Measurements from ENCODE around the gene ARFGAP3. TPM values are rescaled to one million over a fixed set of nuclear protein-coding genes. Genes with fewer than 3 reads are reported as not detected.

ARFGAP3 gene
- total RNA-seq, 2 experiments from 2014 or later = 22.5 to 23.0 TPM

DNA sequence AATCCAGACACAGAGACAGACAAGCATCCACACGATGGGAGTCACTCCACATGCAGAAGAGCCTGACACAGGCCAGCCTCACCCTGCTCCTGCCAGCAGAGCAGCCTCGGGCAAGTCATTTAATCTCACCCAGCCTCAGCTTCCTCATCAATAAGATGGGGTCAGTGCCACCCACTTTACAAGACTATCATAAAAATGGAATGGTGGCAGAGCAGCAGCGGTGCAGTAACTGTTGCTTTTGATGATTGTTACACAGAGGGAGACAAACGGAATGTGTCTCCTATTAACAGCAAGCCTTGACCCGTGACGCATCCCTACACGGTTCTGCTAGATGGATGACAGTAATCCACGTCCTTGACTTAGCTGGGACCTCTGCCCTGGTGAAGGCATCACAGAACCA lies 26.0 kb upstream of the ARFGAP3 start:
- Mint-ChIP-seq H3K4me1 (no peaks in the 10 kb centered on the region), H3K9me3 (ENCODE audit: low read depth) (no peaks in the 10 kb centered on the region), H3K27me3 (no peaks in the 10 kb centered on the region), H3K27ac (no peak overlapping the region), H3K4me3 (no peak overlapping the region), H3K36me3 (ENCODE audit: low read depth) (peaks cover 13% of the 10 kb centered on the region)
- intact Hi-C loops (cut with DNase I, micrococcal nuclease) = no loop called here
- POLR2A ChIA-PET = no interaction called here
- CTCF ChIA-PET = no interaction called here
- no peak for ATAC-seq
- no peak for DNase-seq

GRCh38 chr22:42881982-42882656 lies 25.0 kb upstream of the ARFGAP3 start:
- ATAC-seq = no peak
- Mint-ChIP-seq H3K4me1 (no peaks in the 10 kb centered on the region), H3K4me3 (no peak overlapping the region), H3K36me3 (ENCODE audit: low read depth) (peaks cover 13% of the 10 kb centered on the region), H3K9me3 (ENCODE audit: low read depth) (no peaks in the 10 kb centered on the region), H3K27me3 (no peaks in the 10 kb centered on the region), H3K27ac (no peak overlapping the region)
- intact Hi-C loops (cut with DNase I, micrococcal nuclease) = no loop called here
- no peak for DNase-seq
- CTCF ChIA-PET = interaction anchor here (0.6 kb wide), 1 partner anchor 11 kb away, joined by 3 read pairs; no protein-coding TSS in a partner anchor
- POLR2A ChIA-PET = no interaction called here

DNA sequence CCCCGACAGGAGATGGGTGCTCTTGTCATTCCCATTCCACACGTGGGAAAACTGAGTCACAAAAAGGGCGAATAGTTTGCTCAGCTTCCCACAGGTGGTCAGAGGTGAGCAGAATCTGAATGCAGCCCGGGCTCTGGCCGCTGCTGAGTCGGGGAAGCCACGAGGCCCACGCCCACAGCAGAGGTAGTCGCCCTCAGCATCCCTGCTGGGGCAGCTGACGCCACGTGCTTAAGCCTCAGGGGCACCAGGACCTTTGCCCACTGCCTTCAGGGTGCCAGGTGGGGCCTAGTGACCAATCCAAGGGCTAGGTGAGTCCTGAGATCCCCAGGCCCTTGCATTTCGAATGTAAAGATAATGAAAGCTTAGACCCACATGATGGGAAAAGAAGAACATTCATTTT lies 24.2 kb upstream of the ARFGAP3 start:
- DNase-seq (no peak), ATAC-seq (no peak)
- Mint-ChIP-seq H3K36me3 (ENCODE audit: low read depth) (peaks cover 13% of the 10 kb centered on the region), H3K9me3 (ENCODE audit: low read depth) (no peaks in the 10 kb centered on the region), H3K27ac (no peak overlapping the region), H3K4me1 (no peaks in the 10 kb centered on the region), H3K4me3 (no peak overlapping the region), H3K27me3 (no peaks in the 10 kb centered on the region)
- POLR2A ChIA-PET = no interaction called here
- intact Hi-C loops (cut with DNase I, micrococcal nuclease) = no loop called here
- CTCF ChIA-PET = interaction anchor here (0.6 kb wide), 1 partner anchor 10 kb away, joined by 3 read pairs; no protein-coding TSS in a partner anchor

GRCh38 chr22:42880815-42881214 lies 23.7 kb upstream of the ARFGAP3 start:
- ChIA-PET POLR2A (no interaction called here), CTCF (no interaction called here)
- Mint-ChIP-seq H3K4me1 (no peaks in the 10 kb centered on the region), H3K36me3 (ENCODE audit: low read depth) (peaks cover 13% of the 10 kb centered on the region), H3K27me3 (no peaks in the 10 kb centered on the region), H3K27ac (no peak overlapping the region), H3K9me3 (ENCODE audit: low read depth) (no peaks in the 10 kb centered on the region), H3K4me3 (no peak overlapping the region)
- no peak for DNase-seq
- ATAC-seq = no peak
- intact Hi-C loops (cut with DNase I, micrococcal nuclease) = no loop called here

- intact Hi-C loops (cut with DNase I, micrococcal nuclease) = no loop called here
- POLR2A ChIA-PET = no interaction called here
- Mint-ChIP-seq H3K4me3 (no peak overlapping the region), H3K36me3 (ENCODE audit: low read depth) (peaks cover 12% of the 10 kb centered on the region), H3K27me3 (no peaks in the 10 kb centered on the region), H3K27ac (no peak overlapping the region), H3K4me1 (no peaks in the 10 kb centered on the region), H3K9me3 (ENCODE audit: low read depth) (no peaks in the 10 kb centered on the region)
- CTCF ChIA-PET = interaction anchor here (0.6 kb wide), 1 partner anchor 192 kb away, joined by 6 read pairs; no protein-coding TSS in a partner anchor
- ATAC-seq (no peak), DNase-seq (no peak)
Measured at GRCh38 chr22:42879371-42880021, 22.4 kb upstream of the ARFGAP3 start.

DNA sequence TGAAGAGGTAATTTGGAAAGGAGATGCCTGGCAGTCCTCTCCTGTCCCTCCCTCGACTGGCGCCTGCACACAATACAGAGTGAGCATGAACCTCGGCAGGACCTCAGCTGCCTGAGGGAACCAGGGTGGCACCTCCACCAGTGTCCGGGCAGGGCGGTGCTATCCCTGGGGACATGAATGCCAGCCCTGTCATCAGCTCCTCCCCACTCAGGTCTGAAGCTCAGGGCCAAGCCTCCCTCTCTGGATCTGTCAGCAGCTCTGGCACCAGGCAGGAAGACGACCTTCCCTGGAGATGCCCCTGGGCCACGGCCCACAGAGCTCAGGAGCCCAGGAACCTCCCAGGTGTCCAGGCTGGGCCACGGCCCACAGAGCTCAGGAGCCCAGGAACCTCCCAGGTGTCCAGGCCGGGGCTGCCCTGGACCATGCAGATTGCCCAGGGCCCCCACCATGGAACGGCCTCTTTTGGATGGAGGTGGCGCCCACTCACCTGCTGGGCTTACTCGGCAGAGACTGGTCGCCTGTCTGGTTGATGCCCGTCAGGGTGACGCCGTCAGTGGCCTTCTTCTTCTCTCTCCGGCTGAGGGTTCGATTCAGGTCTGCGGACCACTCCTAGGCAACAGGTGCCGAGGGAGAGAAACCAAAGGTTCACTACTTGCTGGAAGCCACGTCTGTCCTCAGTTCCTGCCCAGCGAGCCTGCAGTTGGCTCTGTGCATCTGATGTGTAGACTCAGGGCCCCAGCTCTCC lies 21.7 kb upstream of the ARFGAP3 start:
- Mint-ChIP-seq H3K4me1 (no peaks in the 10 kb centered on the region), H3K36me3 (ENCODE audit: low read depth) (peaks cover 13% of the 10 kb centered on the region), H3K9me3 (ENCODE audit: low read depth) (no peaks in the 10 kb centered on the region), H3K27ac (no peak overlapping the region), H3K4me3 (no peak overlapping the region), H3K27me3 (no peaks in the 10 kb centered on the region)
- ATAC-seq = no peak
- intact Hi-C loops (cut with DNase I, micrococcal nuclease) = no loop called here
- DNase-seq = no peak
- ChIA-PET POLR2A (no interaction called here), CTCF (interaction anchor here (0.6 kb wide), 1 partner anchor 193 kb away, joined by 6 read pairs; no protein-coding TSS in a partner anchor)

GRCh38 chr22:42877597-42878340 lies 20.7 kb upstream of the ARFGAP3 start:
- no peaks in the 10 kb centered on the region for H3K27me3 Mint-ChIP-seq
- H3K27ac Mint-ChIP-seq = no peak overlapping the region
- H3K4me3 Mint-ChIP-seq = no peak overlapping the region
- CTCF ChIA-PET = interaction anchor here (1.5 kb wide), 1 partner anchor 9 kb away, joined by 6 read pairs; no protein-coding TSS in a partner anchor
- ATAC-seq (no peak), DNase-seq (no peak)
- POLR2A ChIA-PET = no interaction called here
- H3K36me3 Mint-ChIP-seq (ENCODE audit: low read depth) = peaks cover 10% of the 10 kb centered on the region
- no peaks in the 10 kb centered on the region for H3K9me3 Mint-ChIP-seq (ENCODE audit: low read depth)
- intact Hi-C loops (cut with DNase I, micrococcal nuclease) = no loop called here
- no peaks in the 10 kb centered on the region for H3K4me1 Mint-ChIP-seq

DNA sequence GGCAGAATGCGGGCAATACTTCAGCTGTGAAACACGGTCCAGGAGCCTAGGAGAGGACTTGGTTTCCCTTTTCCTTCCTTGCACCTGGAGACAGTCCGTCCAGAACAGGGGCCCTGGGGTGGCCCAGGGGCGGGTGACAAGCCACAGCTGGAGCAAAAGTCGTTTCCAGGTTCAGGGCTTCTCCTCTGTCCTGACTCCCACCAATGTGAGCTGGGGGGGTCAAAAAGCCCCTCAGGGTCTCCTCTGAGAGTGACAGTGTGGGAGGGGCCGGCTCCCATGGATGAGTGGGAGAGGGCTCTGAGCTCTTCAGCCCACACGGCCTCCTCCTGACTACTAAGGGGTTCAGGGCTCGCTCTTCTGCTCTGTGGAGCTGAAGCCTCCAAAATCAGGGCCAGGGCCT lies 20.1 kb upstream of the ARFGAP3 start:
- POLR2A ChIA-PET = no interaction called here

DNA sequence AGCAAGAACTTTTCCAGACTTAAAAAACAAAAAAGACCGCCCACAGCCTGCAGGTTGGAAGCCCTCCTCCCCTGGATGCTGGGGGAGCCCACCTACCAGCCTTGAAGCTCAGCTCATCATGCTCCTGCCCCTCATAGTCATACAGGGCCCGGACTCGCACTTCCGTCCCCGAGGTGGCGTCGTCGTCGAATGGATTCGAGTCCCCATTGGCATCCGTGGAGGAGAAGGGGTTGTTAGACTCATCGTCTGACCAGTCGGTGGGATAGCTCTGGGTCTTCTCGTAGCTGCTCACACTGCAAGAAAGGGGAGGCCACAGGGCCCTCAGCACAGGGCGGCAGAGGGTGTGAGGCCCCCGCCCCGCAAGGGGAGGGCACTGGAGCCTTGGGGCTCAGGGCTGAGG lies 19.0 kb upstream of the ARFGAP3 start:
- peaks cover 10% of the 10 kb centered on the region for H3K36me3 Mint-ChIP-seq (ENCODE audit: low read depth)
- no peaks in the 10 kb centered on the region for H3K9me3 Mint-ChIP-seq (ENCODE audit: low read depth)
- H3K4me1 Mint-ChIP-seq = no peaks in the 10 kb centered on the region
- ChIA-PET POLR2A (no interaction called here), CTCF (no interaction called here)
- ATAC-seq (no peak), DNase-seq (no peak)
- H3K4me3 Mint-ChIP-seq = no peak overlapping the region
- H3K27me3 Mint-ChIP-seq = no peaks in the 10 kb centered on the region
- intact Hi-C loops (cut with DNase I, micrococcal nuclease) = no loop called here
- H3K27ac Mint-ChIP-seq = no peak overlapping the region

More for the DNA sequence above, 20.1 kb upstream of the ARFGAP3 start:
- H3K4me1 Mint-ChIP-seq = no peaks in the 10 kb centered on the region
- no peak overlapping the region for H3K27ac Mint-ChIP-seq
- DNase-seq (no peak), ATAC-seq (no peak)
- H3K9me3 Mint-ChIP-seq (ENCODE audit: low read depth) = no peaks in the 10 kb centered on the region
- intact Hi-C loops (cut with DNase I, micrococcal nuclease) = no loop called here
- no peaks in the 10 kb centered on the region for H3K27me3 Mint-ChIP-seq
- CTCF ChIA-PET = interaction anchor here (1.5 kb wide), 1 partner anchor 9 kb away, joined by 6 read pairs; no protein-coding TSS in a partner anchor
- H3K36me3 Mint-ChIP-seq (ENCODE audit: low read depth) = peaks cover 10% of the 10 kb centered on the region
- H3K4me3 Mint-ChIP-seq = no peak overlapping the region

DNA sequence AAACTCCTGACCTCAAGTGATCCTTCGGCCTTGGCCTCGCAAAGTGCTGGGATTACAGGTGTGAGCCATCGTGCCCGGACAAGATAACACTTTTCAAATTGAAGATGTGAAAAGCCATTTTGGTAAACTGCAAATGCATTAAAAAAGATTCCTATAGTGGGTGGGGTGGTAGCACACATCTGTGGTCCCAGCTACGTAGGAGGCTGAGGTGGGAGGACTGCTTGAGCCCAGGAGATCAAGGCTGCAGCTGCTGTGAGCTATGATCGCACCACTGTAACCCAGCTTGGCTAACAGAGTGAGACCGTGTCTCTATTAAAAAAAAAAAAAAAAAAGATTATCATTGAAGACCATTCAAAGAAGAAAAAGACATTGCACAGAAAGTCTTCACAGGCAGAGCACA lies 16.9 kb upstream of the ARFGAP3 start:
- ChIA-PET POLR2A (interaction anchor here (0.7 kb wide), 1 partner anchor 199 kb away, joined by 6 read pairs; no protein-coding TSS in a partner anchor), CTCF (no interaction called here)
- Mint-ChIP-seq H3K4me1 (no peaks in the 10 kb centered on the region), H3K27me3 (no peaks in the 10 kb centered on the region), H3K36me3 (ENCODE audit: low read depth) (peaks cover 11% of the 10 kb centered on the region), H3K9me3 (ENCODE audit: low read depth) (no peaks in the 10 kb centered on the region), H3K4me3 (no peak overlapping the region), H3K27ac (no peak overlapping the region)
- ATAC-seq = no peak
- DNase-seq = no peak
- intact Hi-C loops (cut with DNase I, micrococcal nuclease) = no loop called here

DNA sequence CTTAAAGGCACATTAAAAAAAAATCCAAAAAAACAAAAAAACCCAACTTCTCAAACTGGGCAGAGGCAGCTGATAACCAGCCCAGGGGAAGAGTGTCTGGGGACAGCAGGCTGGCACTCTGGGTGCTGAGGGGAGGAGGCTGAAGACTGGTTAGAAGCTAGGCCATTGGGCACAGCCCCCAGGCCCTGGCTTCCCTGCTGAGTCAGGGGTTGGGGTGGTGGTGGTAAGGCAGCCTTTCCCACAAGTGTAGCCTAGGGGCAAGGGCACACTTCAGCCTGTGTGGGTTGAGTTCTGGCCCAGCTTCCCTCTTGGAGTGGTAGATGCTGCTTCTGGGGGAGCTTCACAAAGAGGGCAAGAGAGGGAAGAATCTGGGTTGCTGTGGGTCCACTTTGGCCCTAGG lies 16.3 kb upstream of the ARFGAP3 start:
- Mint-ChIP-seq H3K27me3 (no peaks in the 10 kb centered on the region), H3K36me3 (ENCODE audit: low read depth) (peaks cover 11% of the 10 kb centered on the region), H3K27ac (no peak overlapping the region), H3K9me3 (ENCODE audit: low read depth) (no peaks in the 10 kb centered on the region), H3K4me3 (no peak overlapping the region), H3K4me1 (no peaks in the 10 kb centered on the region)
- DNase-seq = no peak
- ATAC-seq = no peak
- ChIA-PET POLR2A (interaction anchor here (0.7 kb wide), 2 partner anchors 200 to 289 kb away, joined by 3 to 6 read pairs; no protein-coding TSS in a partner anchor), CTCF (no interaction called here)
- intact Hi-C loops (cut with DNase I, micrococcal nuclease) = no loop called here
